Lower leg skin (tissue), 4 donors: ENCODE measurements around the gene RIF1. TPM values are rescaled to one million over a fixed set of nuclear protein-coding genes. Genes with fewer than 3 reads are reported as not detected.

Source experiments
- DNase-seq, 2 donors: peaks; one replicate each; pipeline ENCODE4 v3.0.0-alpha.2; 2019; ENCODE audit warnings: low spot score in 2 of 2
- H3K4me3 ChIP-seq: fragments of 200-600 bp; sonication (generic); 2 replicates; pipeline ENCODE4 v1.5.1; 2017; ENCODE audit warnings: mild to moderate bottlenecking, low read depth; ENCODE audit not compliant: poor library complexity, severe bottlenecking
- CTCF ChIP-seq, 3 donors: fragments of 450-650 bp; IDR thresholded peaks; one replicate each; pipeline ENCODE4 v1.5.1; 2016; ENCODE audit warnings: antibody characterized with exemption in 3 of 3, mild to moderate bottlenecking in 3 of 3, moderate library complexity in 2 of 3
- POLR2A ChIP-seq, 2 donors: fragments of 450-650 bp; IDR thresholded peaks; one replicate each; pipeline ENCODE4 v1.6.1; 2016 to 2017; ENCODE audit warnings: antibody characterized with exemption in 2 of 2, mild to moderate bottlenecking in 1 of 2, moderate library complexity in 1 of 2
- WGBS, 2 donors: methylation state at CpG; one replicate each; pipeline ENCODE4 v1.1.5; 2018; 5-methylcytosine and 5-hydroxymethylcytosine counted together
- intact Hi-C: fragments of 100-400 bp; cut with DNase I; formaldehyde crosslinking; loops from one replicate; pipeline ENCODE4 v1.15.0; 2023; ENCODE audit warnings: low total_unique reads
- microRNA-seq, 2 donors: library from miRNA; unstranded; fragments of <30 nt; microRNA quantifications; one replicate each; pipeline ENCODE4, GENCODE V29; 2016; ENCODE audit warnings: borderline replicate concordance in 2 of 2, borderline number of aligned reads in 1 of 2
- total RNA-seq, 4 donors: library from RNA; depleted of rRNA; stranded (reverse); fragments of >200 nt; gene quantifications; one replicate each; pipeline ENCODE4 v1.1.0, GENCODE V29; 2016

RIF1 gene
- total RNA-seq, 4 donors from 2014 or later: 24.6 to 38.4 (median 31.4) TPM

GRCh38 chr2:151525821-151526373 lies 116.2 kb downstream of the RIF1 start:
- no peak overlapping the region for H3K4me3 ChIP-seq
- intact Hi-C loops: loop anchor here (5.0 kb wide), 1 partner anchor 1761 kb away; no protein-coding TSS in a partner anchor
- WGBS, 2 donors: 72 to 83% methylated on average over 9 of the region's 9 CpGs
- no peak for DNase-seq
- TF ChIP-seq CTCF (IDR thresholded peaks at IDR 0.05) (no peak), POLR2A (IDR thresholded peaks at IDR 0.05) (no peak)

- no peak overlapping the region for H3K4me3 ChIP-seq
- 92 to 94% methylated on average over 6 of the region's 6 CpGs for WGBS, 2 donors
- no peak for DNase-seq
- TF ChIP-seq POLR2A (IDR thresholded peaks at IDR 0.05) (no peak), CTCF (IDR thresholded peaks at IDR 0.05) (no peak)
- intact Hi-C loops: loop anchor here (5.0 kb wide), 1 partner anchor 1761 kb away; no protein-coding TSS in a partner anchor
Measured at GRCh38 chr2:151526572-151527090, 116.9 kb downstream of the RIF1 start.

Small RNAs within 50 kb of the gene (microRNA-seq; reads per million reads assigned to microRNA genes)
- gene MIR4773-1 (0 reads per million in 2 donors), gene MIR4773-2 (0 reads per million in 2 donors)

Other genes with a start within 250 kb of the RIF1 start
- 1 to 10 TPM; 2.5 to 4.9 (median 3.9) TPM for gene RBM43, start 148.0 kb upstream of the RIF1 start, total RNA-seq
- 10 to 100 TPM in 1 of 4 donors, 1 to 10 TPM in 3; 4.8 to 12.2 (median 5.4) TPM for gene NMI, start 120.2 kb upstream of the RIF1 start, total RNA-seq
- gene TNFAIP6, start 52.3 kb upstream of the RIF1 start, total RNA-seq: 1 to 10 TPM in 2 of 4 donors, under 1 TPM in 2; 0.58 to 1.9 (median 1.0) TPM